Measurements from ENCODE around the gene CFAP221. TPM values are rescaled to one million over a fixed set of nuclear protein-coding genes. Genes with fewer than 3 reads are reported as not detected.

CFAP221 gene
- total RNA-seq, 1 experiment from 2014 or later: 0.20 TPM

- H3K27me3 ChIP-seq (ENCODE audit: insufficient read depth, low read length): no peaks in the 10 kb centered on the region
- H2BK5ac ChIP-seq (ENCODE audit: insufficient read length, low read length): no peak overlapping the region
- H3K9me3 ChIP-seq (ENCODE audit: control insufficient read depth, low read depth, low read length): no peaks in the 10 kb centered on the region
- no peak overlapping the region for H3K23ac ChIP-seq (ENCODE audit: insufficient read length, low read depth, low read length)
- no peak overlapping the region for H2BK20ac ChIP-seq (ENCODE audit: low read depth, low read length, poor library complexity, severe bottlenecking)
- Mint-ChIP-seq H3K4me1 (peaks cover 30 to 43% of the 10 kb centered on the region in 2 experiments), H3K27me3 (ENCODE audit: low read depth) (no peaks in the 10 kb centered on the region; the same call in 1 of the 2 replicates), H3K27ac (peak overlapping the region; percentile 0 to 2 (median 1); a peak in 5 of 7 replicates), H3K4me3 (no peak overlapping the region; a peak in 1 of 5 replicates), H3K9me3 (no peaks in the 10 kb centered on the region; a peak in 1 of 5 replicates), H3K36me3 (ENCODE audit: insufficient read depth in 1 of 3, low read depth in 3 of 3) (peaks cover 2 to 8% (median 3%) of the 10 kb centered on the region in 3 experiments; a peak in 6 of 7 replicates)
- H3K79me2 ChIP-seq (ENCODE audit: insufficient read depth, low read length): no peaks in the 10 kb centered on the region
- H3T11ph ChIP-seq (ENCODE audit: low read length): no peak overlapping the region
- peak overlapping the region; percentile 2 for H4K8ac ChIP-seq (replicated peaks; ENCODE audit: insufficient read length, low read depth, low read length)
- no peak overlapping the region for H2BK15ac ChIP-seq (ENCODE audit: low read depth, low read length)
- peaks cover 7% of the 10 kb centered on the region; the same call in 1 of the 2 replicates for H3K4me1 ChIP-seq (ENCODE audit: insufficient read depth, low read length)
- TF ChIP-seq, protein P1, sequence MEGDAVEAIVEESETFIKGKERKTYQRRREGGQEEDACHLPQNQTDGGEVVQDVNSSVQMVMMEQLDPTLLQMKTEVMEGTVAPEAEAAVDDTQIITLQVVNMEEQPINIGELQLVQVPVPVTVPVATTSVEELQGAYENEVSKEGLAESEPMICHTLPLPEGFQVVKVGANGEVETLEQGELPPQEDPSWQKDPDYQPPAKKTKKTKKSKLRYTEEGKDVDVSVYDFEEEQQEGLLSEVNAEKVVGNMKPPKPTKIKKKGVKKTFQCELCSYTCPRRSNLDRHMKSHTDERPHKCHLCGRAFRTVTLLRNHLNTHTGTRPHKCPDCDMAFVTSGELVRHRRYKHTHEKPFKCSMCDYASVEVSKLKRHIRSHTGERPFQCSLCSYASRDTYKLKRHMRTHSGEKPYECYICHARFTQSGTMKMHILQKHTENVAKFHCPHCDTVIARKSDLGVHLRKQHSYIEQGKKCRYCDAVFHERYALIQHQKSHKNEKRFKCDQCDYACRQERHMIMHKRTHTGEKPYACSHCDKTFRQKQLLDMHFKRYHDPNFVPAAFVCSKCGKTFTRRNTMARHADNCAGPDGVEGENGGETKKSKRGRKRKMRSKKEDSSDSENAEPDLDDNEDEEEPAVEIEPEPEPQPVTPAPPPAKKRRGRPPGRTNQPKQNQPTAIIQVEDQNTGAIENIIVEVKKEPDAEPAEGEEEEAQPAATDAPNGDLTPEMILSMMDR (conservative IDR thresholded peaks at IDR 0.05): no peak
- H3K4ac ChIP-seq (ENCODE audit: low read depth, low read length): no peak overlapping the region
- no peak overlapping the region for H3K14ac ChIP-seq (ENCODE audit: insufficient read depth, low read length)
- peak overlapping the region; percentile 1 for H4K5ac ChIP-seq (ENCODE audit: insufficient read length, low read depth, low read length)
- no peak overlapping the region for H3K27ac ChIP-seq (ENCODE audit: insufficient read length, low read depth, low read length)
- H4K20me1 ChIP-seq (ENCODE audit: control insufficient read depth, insufficient read depth, insufficient read length): no peaks in the 10 kb centered on the region
- no peak overlapping the region for H3K4me2 ChIP-seq (ENCODE audit: insufficient read depth, insufficient read length, low read length)
- H2BK12ac ChIP-seq (ENCODE audit: insufficient read length, low read depth, low read length): no peak overlapping the region
- no peaks in the 10 kb centered on the region for H3K79me1 ChIP-seq (ENCODE audit: insufficient read depth, low read depth, low read length, poor library complexity, severe bottlenecking)
- no peaks in the 10 kb centered on the region for H3K23me2 ChIP-seq (ENCODE audit: insufficient read length, low read depth, low read length, poor library complexity, severe bottlenecking)
- no peak overlapping the region for H2AFZ ChIP-seq (ENCODE audit: low read length)
- no peak overlapping the region for H3K9ac ChIP-seq (ENCODE audit: extremely low read depth, insufficient read length, low read length)
- no peak overlapping the region for H3K18ac ChIP-seq (ENCODE audit: insufficient read length, low read depth, low read length)
- no peak overlapping the region for H4K91ac ChIP-seq (ENCODE audit: insufficient read length, low read depth, low read length)
- H3K56ac ChIP-seq (ENCODE audit: insufficient read length, low read depth, low read length): no peak overlapping the region
- 100% methylated on average over 2 of the region's 5 CpGs for WGBS (ENCODE audit: extremely low coverage, insufficient read length, low lambda C conversion rate)
- DNase-seq: no peak
- H2BK120ac ChIP-seq (ENCODE audit: low read depth, low read length, poor library complexity, severe bottlenecking): no peak overlapping the region
- no peak overlapping the region for H2AK5ac ChIP-seq (ENCODE audit: insufficient read length, low read length)
These were observed 149.7 kb downstream of the CFAP221 start for GRCh38 chr2:119693967-119694366.

All from H9 (cell line).